GM23338 (cell line): Measurements from ENCODE around the gene HNRNPR. TPM values are rescaled to one million over a fixed set of nuclear protein-coding genes. Genes with fewer than 3 reads are reported as not detected.

Experiments used
- ATAC-seq: fragments of 200-7000 bp; cut with Tn5 transposase; 3 replicates; pipeline ENCODE4 v1.9.1; 2020
- DNase-seq: peaks from one replicate; pipeline ENCODE4 v3.0.0-alpha.2; 2015; ENCODE audit warnings: low spot score
- H2AFZ ChIP-seq: fragments of 200-600 bp; sonication (generic); 2 replicates; pipeline ENCODE4 v1.8.0; 2016; ENCODE audit warnings: antibody characterized with exemption, mild to moderate bottlenecking, moderate library complexity
- H3F3A ChIP-seq: fragments of 200-600 bp; sonication (generic); replicated peaks from 2 replicates; pipeline ENCODE4 v1.8.0; 2017; ENCODE audit warnings: antibody characterized with exemption, mixed run types, low read depth
- H3K27ac ChIP-seq: fragments of 200-600 bp; sonication (generic); 2 replicates; pipeline ENCODE4 v1.6.1; 2016; ENCODE audit warnings: low read depth
- H3K27me3 ChIP-seq: fragments of 200-600 bp; sonication (generic); 2 replicates; pipeline ENCODE4 v1.8.0; 2016; ENCODE audit warnings: mild to moderate bottlenecking, mixed run types, moderate library complexity; ENCODE audit not compliant: insufficient read depth
- H3K36me3 ChIP-seq: fragments of 200-600 bp; sonication (generic); 2 replicates; pipeline ENCODE4 v1.8.0; 2016; ENCODE audit warnings: mild to moderate bottlenecking; ENCODE audit not compliant: insufficient read depth
- H3K4me1 ChIP-seq: fragments of 200-600 bp; sonication (generic); 2 replicates; pipeline ENCODE4 v1.8.0; 2016; ENCODE audit warnings: mild to moderate bottlenecking, moderate library complexity; ENCODE audit not compliant: insufficient read depth
- H3K4me2 ChIP-seq: fragments of 200-600 bp; sonication (generic); 2 replicates; pipeline ENCODE4 v1.7.1; 2017; ENCODE audit warnings: mixed run types
- H3K4me3 ChIP-seq: fragments of 200-600 bp; sonication (generic); 2 replicates; pipeline ENCODE4 v1.6.1; 2016; ENCODE audit warnings: mixed run types
- H3K79me2 ChIP-seq: fragments of 200-600 bp; sonication (generic); replicated peaks from 2 replicates; pipeline ENCODE4 v1.8.0; 2017; ENCODE audit warnings: mild to moderate bottlenecking; ENCODE audit not compliant: insufficient read depth
- H3K9me2 ChIP-seq: fragments of 200-600 bp; sonication (generic); 2 replicates; pipeline ENCODE4 v1.8.0; 2017; ENCODE audit not compliant: insufficient read depth
- H4K20me1 ChIP-seq: fragments of 200-600 bp; sonication (generic); replicated peaks from 2 replicates; pipeline ENCODE4 v1.8.0; 2017; ENCODE audit warnings: mild to moderate bottlenecking; ENCODE audit not compliant: insufficient read depth
- H3K27ac Mint-ChIP-seq: 2 replicates; pipeline ENCODE4 v1.8.0; 2020; ENCODE audit warnings: inconsistent platforms, mild to moderate bottlenecking, moderate library complexity, mixed read lengths
- H3K27me3 Mint-ChIP-seq: 3 replicates; pipeline ENCODE4 v1.8.0; 2022; ENCODE audit warnings: low read depth, mild to moderate bottlenecking, moderate library complexity, mixed read lengths, inconsistent platforms; ENCODE audit not compliant: insufficient read depth, poor library complexity
- H3K36me3 Mint-ChIP-seq: 3 replicates; pipeline ENCODE4 v1.8.0; 2021; ENCODE audit warnings: low read depth, mild to moderate bottlenecking, inconsistent platforms, moderate library complexity, mixed read lengths
- H3K4me1 Mint-ChIP-seq: 3 replicates; pipeline ENCODE4 v1.8.0; 2020; ENCODE audit warnings: mild to moderate bottlenecking, inconsistent platforms, mixed read lengths
- H3K4me3 Mint-ChIP-seq: 3 replicates; pipeline ENCODE4 v1.8.0; 2021; ENCODE audit warnings: moderate library complexity, mild to moderate bottlenecking, inconsistent platforms, mixed read lengths
- H3K9me3 Mint-ChIP-seq: 3 replicates; pipeline ENCODE4 v1.8.0; 2020; ENCODE audit warnings: moderate library complexity, mild to moderate bottlenecking, inconsistent platforms, mixed read lengths
- CREB1 ChIP-seq: fragments of 250-450 bp; sonication (Bioruptor Pico); IDR thresholded peaks from 2 replicates; pipeline ENCODE4 v1.5.0; 2020; ENCODE audit warnings: low read depth, mild to moderate bottlenecking, moderate library complexity
- EZH2 ChIP-seq: fragments of 200-600 bp; sonication (generic); IDR thresholded peaks from one replicate; pipeline ENCODE4 v1.8.0; 2017; ENCODE audit warnings: antibody characterized with exemption, mild to moderate bottlenecking, low read depth; ENCODE audit not compliant: unreplicated experiment
- JUNB ChIP-seq: IDR thresholded peaks from one replicate; pipeline ENCODE4 v1.6.1; 2016; ENCODE audit warnings: antibody characterized with exemption; ENCODE audit not compliant: unreplicated experiment
- NANOG ChIP-seq: IDR thresholded peaks from 2 replicates; pipeline ENCODE4 v1.6.1; 2016; ENCODE audit warnings: antibody characterized with exemption, borderline replicate concordance
- POLR2AphosphoS5 ChIP-seq: IDR thresholded peaks from 2 replicates; pipeline ENCODE4 v1.6.1; 2016; ENCODE audit warnings: antibody characterized with exemption, low read depth
- STAT1 ChIP-seq: IDR thresholded peaks from one replicate; pipeline ENCODE4 v1.6.1; 2016; ENCODE audit warnings: antibody characterized with exemption; ENCODE audit not compliant: unreplicated experiment
- ZNF114 ChIP-seq: fragments of 250-450 bp; sonication (Bioruptor Pico); IDR thresholded peaks from 2 replicates; pipeline ENCODE4 v1.5.0; 2020; ENCODE audit warnings: mild to moderate bottlenecking, moderate library complexity
- ZNF331 ChIP-seq: fragments of 250-450 bp; sonication (Bioruptor Pico); IDR thresholded peaks from 2 replicates; pipeline ENCODE4 v1.5.0; 2020; ENCODE audit warnings: low read depth, mild to moderate bottlenecking, moderate library complexity
- polyA plus RNA-seq: library from polyadenylated mRNA; unstranded; fragments of >200 nt; fragmentation: Nextera tagmentation; extraction: Ambion mirVana; gene quantifications from 2 replicates; pipeline ENCODE4 v1.2.1, GENCODE V29; 2016
- total RNA-seq: library from RNA; depleted of rRNA; stranded (reverse); fragments of >200 nt; shearing (Covaris generic); gene quantifications from 2 replicates; pipeline ENCODE4 v1.2.3, GENCODE V29; 2014
- TF ChIP-seq, protein P1 (sequence below): fragments of 250-450 bp; sonication (Bioruptor Pico); IDR thresholded peaks from 2 replicates; pipeline ENCODE4 v1.5.0; 2020; ENCODE audit warnings: mild to moderate bottlenecking, moderate library complexity
- TF ChIP-seq, protein P2 (sequence below), 2 experiments: fragments of 200-600 bp in 1 of 2; sonication (generic) in 1 of 2; conservative IDR thresholded peaks; 2 replicates each; pipeline versions ENCODE4 v1.5.1 to v1.6.1; 2016 to 2017; ENCODE audit warnings: antibody characterized with exemption in 2 of 2, low read depth in 2 of 2, mild to moderate bottlenecking in 2 of 2, moderate library complexity in 1 of 2

Gene HNRNPR
- total and polyA plus RNA-seq, 2 experiments from 2014 or later: 147 to 200 TPM

DNA sequence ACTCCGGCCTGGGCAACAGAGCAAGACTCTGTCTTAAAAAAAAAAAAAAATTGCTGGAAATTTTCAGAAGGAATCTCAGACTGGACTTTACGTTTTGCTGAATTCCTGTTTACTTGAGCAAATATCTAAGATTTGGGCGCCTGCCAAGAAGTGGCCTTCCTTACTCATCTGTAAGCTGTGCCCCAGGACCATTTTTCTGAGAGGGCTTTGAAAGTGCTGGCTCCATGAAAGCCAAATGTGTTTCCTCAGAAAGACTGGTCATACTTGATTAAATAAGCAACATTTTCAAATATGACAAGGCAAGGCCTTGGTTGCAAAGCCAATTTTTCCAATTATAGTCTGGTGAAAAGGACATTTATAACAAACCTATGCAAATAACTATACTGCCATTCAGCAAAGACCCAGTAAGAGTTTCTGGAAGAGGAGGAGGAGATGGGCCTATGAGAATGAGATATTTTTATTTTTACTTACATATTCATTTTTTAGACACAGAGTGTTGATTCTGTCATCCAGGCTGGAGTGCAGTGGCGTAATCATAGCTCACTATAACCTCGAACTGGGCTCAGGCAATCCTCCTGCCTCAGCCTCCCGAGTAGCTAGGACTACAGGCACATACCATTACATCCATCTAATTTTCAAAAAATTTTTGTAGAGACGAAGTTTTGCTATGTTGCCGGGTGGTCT is 70.5 kb downstream of the HNRNPR start:
- no peaks in the 10 kb centered on the region for H3F3A ChIP-seq
- ATAC-seq: no peak

DNA sequence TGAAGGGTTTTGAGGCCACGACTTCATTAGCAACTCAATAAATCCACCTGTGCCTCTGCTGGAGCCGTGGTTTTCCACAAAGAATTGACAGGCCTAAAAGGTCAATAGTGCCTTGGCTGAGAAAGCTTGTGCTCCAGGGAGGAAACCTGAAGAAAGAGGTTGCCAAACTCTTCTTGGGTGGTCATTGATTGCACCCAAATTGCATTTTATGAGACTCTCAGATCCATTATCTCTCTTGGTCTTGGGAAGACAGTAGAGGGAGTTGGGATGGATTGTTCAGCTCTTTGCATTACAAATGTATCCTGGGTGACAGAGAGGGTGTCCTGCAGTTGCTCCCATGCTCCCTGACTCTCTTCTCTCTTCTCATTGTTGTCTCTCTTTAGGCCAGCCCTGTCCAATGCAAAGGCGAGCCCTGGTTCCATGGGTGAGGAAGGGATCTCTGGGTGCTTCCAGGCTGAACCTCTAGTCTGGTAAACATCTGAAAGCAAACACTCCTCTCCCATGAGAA is 80.7 kb downstream of the HNRNPR start:
- Mint-ChIP-seq H3K4me1 (peaks cover 29% of the 10 kb centered on the region), H3K4me3 (peak overlapping the region; percentile 44)
- 0 out of 2 replicates have a peak, but pooled peaks have one; percentile 13 for TF ChIP-seq POLR2AphosphoS5
- TF ChIP-seq STAT1: no peak
- peak; percentile 96 for TF ChIP-seq ZNF114 (CRISPR knock-in tag)
- TF ChIP-seq EZH2: no peak
- no peak for TF ChIP-seq ZNF331
- no peak; the same call in 1 of the 2 replicates for TF ChIP-seq CREB1
- TF ChIP-seq JUNB: no peak
- TF ChIP-seq, protein P1, sequence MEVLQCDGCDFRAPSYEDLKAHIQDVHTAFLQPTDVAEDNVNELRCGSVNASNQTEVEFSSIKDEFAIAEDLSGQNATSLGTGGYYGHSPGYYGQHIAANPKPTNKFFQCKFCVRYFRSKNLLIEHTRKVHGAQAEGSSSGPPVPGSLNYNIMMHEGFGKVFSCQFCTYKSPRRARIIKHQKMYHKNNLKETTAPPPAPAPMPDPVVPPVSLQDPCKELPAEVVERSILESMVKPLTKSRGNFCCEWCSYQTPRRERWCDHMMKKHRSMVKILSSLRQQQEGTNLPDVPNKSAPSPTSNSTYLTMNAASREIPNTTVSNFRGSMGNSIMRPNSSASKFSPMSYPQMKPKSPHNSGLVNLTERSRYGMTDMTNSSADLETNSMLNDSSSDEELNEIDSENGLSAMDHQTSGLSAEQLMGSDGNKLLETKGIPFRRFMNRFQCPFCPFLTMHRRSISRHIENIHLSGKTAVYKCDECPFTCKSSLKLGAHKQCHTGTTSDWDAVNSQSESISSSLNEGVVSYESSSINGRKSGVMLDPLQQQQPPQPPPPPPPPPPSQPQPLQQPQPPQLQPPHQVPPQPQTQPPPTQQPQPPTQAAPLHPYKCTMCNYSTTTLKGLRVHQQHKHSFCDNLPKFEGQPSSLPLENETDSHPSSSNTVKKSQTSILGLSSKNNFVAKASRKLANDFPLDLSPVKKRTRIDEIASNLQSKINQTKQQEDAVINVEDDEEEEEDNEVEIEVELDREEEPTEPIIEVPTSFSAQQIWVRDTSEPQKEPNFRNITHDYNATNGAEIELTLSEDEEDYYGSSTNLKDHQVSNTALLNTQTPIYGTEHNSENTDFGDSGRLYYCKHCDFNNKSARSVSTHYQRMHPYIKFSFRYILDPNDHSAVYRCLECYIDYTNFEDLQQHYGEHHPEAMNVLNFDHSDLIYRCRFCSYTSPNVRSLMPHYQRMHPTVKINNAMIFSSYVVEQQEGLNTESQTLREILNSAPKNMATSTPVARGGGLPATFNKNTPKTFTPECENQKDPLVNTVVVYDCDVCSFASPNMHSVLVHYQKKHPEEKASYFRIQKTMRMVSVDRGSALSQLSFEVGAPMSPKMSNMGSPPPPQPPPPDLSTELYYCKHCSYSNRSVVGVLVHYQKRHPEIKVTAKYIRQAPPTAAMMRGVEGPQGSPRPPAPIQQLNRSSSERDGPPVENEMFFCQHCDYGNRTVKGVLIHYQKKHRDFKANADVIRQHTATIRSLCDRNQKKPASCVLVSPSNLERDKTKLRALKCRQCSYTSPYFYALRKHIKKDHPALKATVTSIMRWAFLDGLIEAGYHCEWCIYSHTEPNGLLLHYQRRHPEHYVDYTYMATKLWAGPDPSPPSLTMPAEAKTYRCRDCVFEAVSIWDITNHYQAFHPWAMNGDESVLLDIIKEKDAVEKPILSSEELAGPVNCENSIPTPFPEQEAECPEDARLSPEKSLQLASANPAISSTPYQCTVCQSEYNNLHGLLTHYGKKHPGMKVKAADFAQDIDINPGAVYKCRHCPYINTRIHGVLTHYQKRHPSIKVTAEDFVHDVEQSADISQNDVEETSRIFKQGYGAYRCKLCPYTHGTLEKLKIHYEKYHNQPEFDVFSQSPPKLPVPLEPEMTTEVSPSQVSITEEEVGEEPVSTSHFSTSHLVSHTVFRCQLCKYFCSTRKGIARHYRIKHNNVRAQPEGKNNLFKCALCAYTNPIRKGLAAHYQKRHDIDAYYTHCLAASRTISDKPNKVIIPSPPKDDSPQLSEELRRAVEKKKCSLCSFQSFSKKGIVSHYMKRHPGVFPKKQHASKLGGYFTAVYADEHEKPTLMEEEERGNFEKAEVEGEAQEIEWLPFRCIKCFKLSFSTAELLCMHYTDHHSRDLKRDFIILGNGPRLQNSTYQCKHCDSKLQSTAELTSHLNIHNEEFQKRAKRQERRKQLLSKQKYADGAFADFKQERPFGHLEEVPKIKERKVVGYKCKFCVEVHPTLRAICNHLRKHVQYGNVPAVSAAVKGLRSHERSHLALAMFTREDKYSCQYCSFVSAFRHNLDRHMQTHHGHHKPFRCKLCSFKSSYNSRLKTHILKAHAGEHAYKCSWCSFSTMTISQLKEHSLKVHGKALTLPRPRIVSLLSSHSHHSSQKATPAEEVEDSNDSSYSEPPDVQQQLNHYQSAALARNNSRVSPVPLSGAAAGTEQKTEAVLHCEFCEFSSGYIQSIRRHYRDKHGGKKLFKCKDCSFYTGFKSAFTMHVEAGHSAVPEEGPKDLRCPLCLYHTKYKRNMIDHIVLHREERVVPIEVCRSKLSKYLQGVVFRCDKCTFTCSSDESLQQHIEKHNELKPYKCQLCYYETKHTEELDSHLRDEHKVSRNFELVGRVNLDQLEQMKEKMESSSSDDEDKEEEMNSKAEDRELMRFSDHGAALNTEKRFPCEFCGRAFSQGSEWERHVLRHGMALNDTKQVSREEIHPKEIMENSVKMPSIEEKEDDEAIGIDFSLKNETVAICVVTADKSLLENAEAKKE (CRISPR knock-in tag): peak; percentile 98

More for the DNA sequence above, 70.5 kb downstream of the HNRNPR start:
- no peaks in the 10 kb centered on the region for H3K9me2 ChIP-seq
- peaks cover 10% of the 10 kb centered on the region for H3K4me1 ChIP-seq
- no peak for DNase-seq
- H3K27ac ChIP-seq: no peak overlapping the region
- Mint-ChIP-seq H3K4me1 (peaks cover 3% of the 10 kb centered on the region; the same call in 1 of the 3 replicates), H3K36me3 (no peaks in the 10 kb centered on the region), H3K27me3 (peaks cover 5% of the 10 kb centered on the region), H3K27ac (no peak overlapping the region), H3K9me3 (no peaks in the 10 kb centered on the region), H3K4me3 (no peak overlapping the region)
- H2AFZ ChIP-seq: no peak overlapping the region
- no peak overlapping the region for H3K4me2 ChIP-seq
- no peaks in the 10 kb centered on the region for H4K20me1 ChIP-seq
- TF ChIP-seq NANOG (no peak), JUNB (no peak), EZH2 (no peak), ZNF331 (no peak)
- TF ChIP-seq, protein P2, sequence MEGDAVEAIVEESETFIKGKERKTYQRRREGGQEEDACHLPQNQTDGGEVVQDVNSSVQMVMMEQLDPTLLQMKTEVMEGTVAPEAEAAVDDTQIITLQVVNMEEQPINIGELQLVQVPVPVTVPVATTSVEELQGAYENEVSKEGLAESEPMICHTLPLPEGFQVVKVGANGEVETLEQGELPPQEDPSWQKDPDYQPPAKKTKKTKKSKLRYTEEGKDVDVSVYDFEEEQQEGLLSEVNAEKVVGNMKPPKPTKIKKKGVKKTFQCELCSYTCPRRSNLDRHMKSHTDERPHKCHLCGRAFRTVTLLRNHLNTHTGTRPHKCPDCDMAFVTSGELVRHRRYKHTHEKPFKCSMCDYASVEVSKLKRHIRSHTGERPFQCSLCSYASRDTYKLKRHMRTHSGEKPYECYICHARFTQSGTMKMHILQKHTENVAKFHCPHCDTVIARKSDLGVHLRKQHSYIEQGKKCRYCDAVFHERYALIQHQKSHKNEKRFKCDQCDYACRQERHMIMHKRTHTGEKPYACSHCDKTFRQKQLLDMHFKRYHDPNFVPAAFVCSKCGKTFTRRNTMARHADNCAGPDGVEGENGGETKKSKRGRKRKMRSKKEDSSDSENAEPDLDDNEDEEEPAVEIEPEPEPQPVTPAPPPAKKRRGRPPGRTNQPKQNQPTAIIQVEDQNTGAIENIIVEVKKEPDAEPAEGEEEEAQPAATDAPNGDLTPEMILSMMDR (conservative IDR thresholded peaks at IDR 0.05; ENCODE audit: low read depth in 2 of 2): no peak
- H3K36me3 ChIP-seq: no peaks in the 10 kb centered on the region
- H3K79me2 ChIP-seq: no peaks in the 10 kb centered on the region
- H3K4me3 ChIP-seq: no peak overlapping the region
- H3K27me3 ChIP-seq: no peaks in the 10 kb centered on the region

More for the DNA sequence above, 80.7 kb downstream of the HNRNPR start:
- ATAC-seq (peak; percentile 92), DNase-seq (peak; percentile 68)
- Histone ChIP-seq H3K4me1 (peaks cover 38% of the 10 kb centered on the region), H3K27ac (peak overlapping the region; percentile 97), H3K4me2 (peak overlapping the region; percentile 47), H3K79me2 (no peaks in the 10 kb centered on the region), H3K4me3 (peak overlapping the region; percentile 35), H3K36me3 (no peaks in the 10 kb centered on the region), H3K9me2 (no peaks in the 10 kb centered on the region), H2AFZ (no peak overlapping the region), H3F3A (peaks cover 8% of the 10 kb centered on the region; the same call in 1 of the 2 replicates), H3K27me3 (no peaks in the 10 kb centered on the region), H4K20me1 (no peaks in the 10 kb centered on the region)
- H3K27me3 Mint-ChIP-seq: peaks cover 7% of the 10 kb centered on the region
- H3K9me3 Mint-ChIP-seq: peaks cover 1% of the 10 kb centered on the region; the same call in 2 of the 3 replicates
- H3K27ac Mint-ChIP-seq: peak overlapping the region; percentile 78
- peaks cover under 1% of the 10 kb centered on the region; the same call in 1 of the 3 replicates for H3K36me3 Mint-ChIP-seq
